ENCODE results near the gene HADHA. TPM values are rescaled to one million over a fixed set of nuclear protein-coding genes. Genes with fewer than 3 reads are reported as not detected.
A peak's percentile ranks its signal among the peaks of the same experiment; 100 is the strongest.

HADHA gene
- total and polyA plus RNA-seq, 2 donors (not counting 3 experiments of a cell fraction or from before 2014, with no cell fraction given), result 79.4 to 158 TPM

DNA sequence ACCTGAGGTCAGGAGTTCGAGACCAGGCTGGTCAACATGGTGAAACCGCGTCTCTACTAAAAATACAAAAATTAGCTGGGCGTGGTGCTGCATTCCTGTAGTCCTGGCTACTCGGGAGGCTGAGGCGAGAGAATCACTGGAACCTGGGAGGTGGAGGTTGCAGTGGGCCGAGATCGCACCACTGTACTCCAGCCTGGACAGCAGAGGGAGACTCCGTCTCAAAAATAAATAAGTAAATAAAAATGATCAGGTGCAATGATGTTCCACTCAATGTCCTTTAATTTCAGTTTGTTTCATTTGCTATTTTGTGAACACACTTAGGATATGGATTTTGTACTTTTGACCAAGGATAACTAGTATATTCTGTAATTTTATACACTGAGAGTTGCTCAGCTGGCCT is 9.3 kb downstream of the HADHA start:
- BruUV-seq (replicated peaks), result no TSS peak
- H3K36me3 ChIP-seq (ENCODE audit: control insufficient read depth in 2 of 2, extremely low read depth in 1 of 2, insufficient read depth in 2 of 2, low read length in 2 of 2), result peaks cover 14 to 33% of the 10 kb centered on the region in 2 experiments
- no peaks in the 10 kb centered on the region for H3K27me3 ChIP-seq (ENCODE audit: control insufficient read depth in 2 of 2, insufficient read depth in 2 of 2, low read length in 2 of 2)
- CTCF ChIA-PET, result interaction anchor here (0.7 to 1.4 kb wide), 2 partner anchors 96 to 577 kb away, joined by 3 to 9 read pairs; no protein-coding TSS in a partner anchor
- no peak overlapping the region for H3K27ac ChIP-seq (ENCODE audit: insufficient read depth, low read depth, low read length)
- H3K9me3 ChIP-seq (replicated peaks; ENCODE audit: control insufficient read depth, insufficient read depth, low read length), result no peaks in the 10 kb centered on the region
- no peak overlapping the region for H2AFZ ChIP-seq (ENCODE audit: low read depth, low read length)
- H3K9me1 ChIP-seq (replicated peaks; ENCODE audit: control insufficient read depth, extremely low read depth, insufficient read depth, low read length), result no peaks in the 10 kb centered on the region
- no peaks in the 10 kb centered on the region for H4K20me1 ChIP-seq (replicated peaks; ENCODE audit: control insufficient read depth, extremely low read depth, insufficient read depth, low read length)
- no peak overlapping the region for H3K4me3 ChIP-seq (replicated peaks in 1 of 3; ENCODE audit: insufficient read depth in 1 of 3, low read depth in 1 of 3, low read length in 3 of 3)
- FAIRE-seq (no peak), DNase-seq (ENCODE audit: low read depth, low spot score) (no peak)
- POLR2A ChIA-PET, result interaction anchor here (0.7 kb wide), 1 partner anchor 441 kb away, joined by 7 read pairs; no protein-coding TSS in a partner anchor
- dilution Hi-C loops (cut with MboI; ENCODE audit: extremely low pct_ligation_motif_present, low sequenced_read_pairs) (no loop called here), intact Hi-C loops (cut with micrococcal nuclease) (no loop called here)
- peaks cover 15% of the 10 kb centered on the region for H3K79me2 ChIP-seq (ENCODE audit: control insufficient read depth, insufficient read depth, low read length)
- H3K4me2 ChIP-seq (ENCODE audit: insufficient read depth, low read length), result no peak overlapping the region
- no peak overlapping the region for H3K9ac ChIP-seq (replicated peaks; ENCODE audit: extremely low read depth, insufficient read depth, low read length)
- H3K4me1 ChIP-seq (ENCODE audit: control insufficient read depth, extremely low read depth, insufficient read depth, low read length), result no peaks in the 10 kb centered on the region
- TF ChIP-seq POLR2AphosphoS5 (IDR thresholded peaks at IDR 0.05; ENCODE audit: insufficient read depth, low read depth, low read length), result no peak
- peak in 1 of 2 donors; percentile 5 for TF ChIP-seq CTCF (IDR thresholded peaks at IDR 0.05; ENCODE audit: extremely low read depth in 1 of 2, insufficient read depth in 1 of 2, low read depth in 1 of 2, low read length in 2 of 2)

DNA sequence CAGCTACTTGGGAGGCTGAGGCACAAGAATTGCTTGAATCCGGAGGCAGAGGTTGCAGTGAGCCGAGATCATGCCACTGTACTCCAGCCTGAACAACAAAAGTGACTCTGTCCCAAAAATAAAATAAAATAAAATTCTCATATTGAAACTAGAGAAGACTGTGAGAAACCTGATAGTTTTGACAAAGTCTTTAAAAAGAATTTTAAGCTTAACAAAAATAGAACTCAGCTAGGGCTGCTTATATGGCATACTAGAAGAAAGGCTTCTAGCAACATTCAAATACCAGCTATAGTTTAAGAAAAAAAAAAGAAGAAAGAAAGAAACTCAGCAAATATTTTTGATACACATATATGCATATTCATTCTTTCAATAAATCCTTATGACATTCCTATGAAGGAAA is 13.6 kb downstream of the HADHA start:
- no TSS peak for BruUV-seq (replicated peaks)
- FAIRE-seq (no peak), DNase-seq (ENCODE audit: low read depth, low spot score) (no peak)
- Histone ChIP-seq H3K4me3 (replicated peaks in 1 of 3; ENCODE audit: insufficient read depth in 1 of 3, low read depth in 1 of 3, low read length in 3 of 3) (no peak overlapping the region), H3K9ac (replicated peaks; ENCODE audit: extremely low read depth, insufficient read depth, low read length) (no peak overlapping the region), H3K9me3 (replicated peaks; ENCODE audit: control insufficient read depth, insufficient read depth, low read length) (no peaks in the 10 kb centered on the region), H3K9me1 (replicated peaks; ENCODE audit: control insufficient read depth, extremely low read depth, insufficient read depth, low read length) (no peaks in the 10 kb centered on the region), H2AFZ (ENCODE audit: low read depth, low read length) (no peak overlapping the region), H3K79me2 (ENCODE audit: control insufficient read depth, insufficient read depth, low read length) (no peaks in the 10 kb centered on the region), H4K20me1 (replicated peaks; ENCODE audit: control insufficient read depth, extremely low read depth, insufficient read depth, low read length) (no peaks in the 10 kb centered on the region), H3K27ac (ENCODE audit: insufficient read depth, low read depth, low read length) (no peak overlapping the region), H3K27me3 (ENCODE audit: control insufficient read depth in 2 of 2, insufficient read depth in 2 of 2, low read length in 2 of 2) (no peaks in the 10 kb centered on the region), H3K4me1 (ENCODE audit: control insufficient read depth, extremely low read depth, insufficient read depth, low read length) (peaks cover 8% of the 10 kb centered on the region), H3K36me3 (ENCODE audit: control insufficient read depth in 2 of 2, extremely low read depth in 1 of 2, insufficient read depth in 2 of 2, low read length in 2 of 2) (peaks cover 16 to 32% of the 10 kb centered on the region in 2 experiments), H3K4me2 (ENCODE audit: insufficient read depth, low read length) (no peak overlapping the region)
- intact Hi-C loops (cut with micrococcal nuclease) (no loop called here), dilution Hi-C loops (cut with MboI; ENCODE audit: extremely low pct_ligation_motif_present, low sequenced_read_pairs) (no loop called here)
- ChIA-PET CTCF (interaction anchor here (2.5 kb wide), 1 partner anchor 14 kb away, joined by 7 read pairs; the partner anchor contains the start of gene HADHB), POLR2A (no interaction called here)
- no peak for TF ChIP-seq JUN (IDR thresholded peaks at IDR 0.05; ENCODE audit: borderline replicate concordance, insufficient read depth, insufficient read length, low read depth)
- no peak for TF ChIP-seq POLR2A (IDR thresholded peaks at IDR 0.05; ENCODE audit: low read depth, low read length)
- no peak for TF ChIP-seq FOS (IDR thresholded peaks at IDR 0.05; ENCODE audit: borderline replicate concordance, insufficient read depth, low read length)
- TF ChIP-seq, protein P1, sequence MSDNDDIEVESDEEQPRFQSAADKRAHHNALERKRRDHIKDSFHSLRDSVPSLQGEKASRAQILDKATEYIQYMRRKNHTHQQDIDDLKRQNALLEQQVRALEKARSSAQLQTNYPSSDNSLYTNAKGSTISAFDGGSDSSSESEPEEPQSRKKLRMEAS (IDR thresholded peaks at IDR 0.05; ENCODE audit: insufficient read depth, insufficient read length), result no peak
- TF ChIP-seq POLR2AphosphoS5 (IDR thresholded peaks at IDR 0.05; ENCODE audit: insufficient read depth, low read depth, low read length), result no peak
- TF ChIP-seq GATA2 (IDR thresholded peaks at IDR 0.05; ENCODE audit: insufficient read depth, insufficient read length, low read depth, low read length), result no peak
- no peak for TF ChIP-seq CTCF (IDR thresholded peaks at IDR 0.05; ENCODE audit: extremely low read depth in 1 of 2, insufficient read depth in 1 of 2, low read depth in 1 of 2, low read length in 2 of 2)
- no peak for TF ChIP-seq MYC (IDR thresholded peaks at IDR 0.05; ENCODE audit: low read depth, low read length)
- no peak for TF ChIP-seq EZH2 (IDR thresholded peaks at IDR 0.05; ENCODE audit: borderline replicate concordance, low read depth, low read length, severe bottlenecking)
